SIG-M5 (cell line): ENCODE measurements around the gene EXOSC6.
"Not testable (repeated sequence)": the region's sequence is repeated elsewhere in the genome, so short reads cannot be mapped to it uniquely, and the experiment has no call there.

Experiments used
- DNase-seq: peaks from one replicate; lab custom pipeline; 2025; lab: John Stamatoyannopoulos, UW

EXOSC6 gene

DNA sequence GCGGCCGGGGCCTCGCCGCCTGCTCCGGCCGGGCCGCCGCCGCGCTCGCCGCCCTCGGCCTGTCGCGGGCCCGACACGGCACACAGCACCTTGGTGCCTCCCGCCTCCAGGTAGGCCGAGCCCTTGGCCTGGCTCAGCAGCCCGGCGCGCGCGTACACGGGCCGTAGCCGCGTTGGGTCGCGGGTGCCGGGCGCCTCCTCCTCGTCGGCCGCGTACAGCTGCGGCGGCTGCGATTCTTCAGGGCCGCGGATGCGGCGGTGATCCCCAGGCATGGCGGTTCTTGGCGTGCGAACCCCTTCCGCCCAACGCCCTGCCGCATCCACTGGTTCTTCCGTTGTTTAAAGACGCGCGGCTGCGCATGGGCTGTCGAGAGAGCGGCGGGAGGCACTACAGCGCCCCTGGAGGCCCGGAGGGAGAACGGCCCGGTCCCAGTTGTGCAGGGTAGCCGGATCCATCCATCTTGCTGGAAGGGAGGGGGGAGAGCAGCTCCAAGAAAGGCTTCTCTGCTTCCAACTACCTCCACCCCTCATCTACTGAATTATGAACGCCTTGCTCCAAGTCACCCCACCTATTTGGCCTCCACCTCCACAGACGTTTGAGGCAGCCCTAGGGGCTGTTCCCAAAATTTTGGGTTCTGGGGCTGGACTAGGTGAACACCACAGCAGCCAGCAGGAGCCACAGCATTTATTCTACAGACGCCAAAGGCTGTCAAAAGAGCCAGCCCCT is at the start of gene EXOSC6:
Gene EXOSC6, minus strand, starts transcription at position 312 of the 726 bp plus-strand sequence. Its CDS starts 40 bp downstream, at position 272.
- DNase-seq, result peak; percentile 77

DNA sequence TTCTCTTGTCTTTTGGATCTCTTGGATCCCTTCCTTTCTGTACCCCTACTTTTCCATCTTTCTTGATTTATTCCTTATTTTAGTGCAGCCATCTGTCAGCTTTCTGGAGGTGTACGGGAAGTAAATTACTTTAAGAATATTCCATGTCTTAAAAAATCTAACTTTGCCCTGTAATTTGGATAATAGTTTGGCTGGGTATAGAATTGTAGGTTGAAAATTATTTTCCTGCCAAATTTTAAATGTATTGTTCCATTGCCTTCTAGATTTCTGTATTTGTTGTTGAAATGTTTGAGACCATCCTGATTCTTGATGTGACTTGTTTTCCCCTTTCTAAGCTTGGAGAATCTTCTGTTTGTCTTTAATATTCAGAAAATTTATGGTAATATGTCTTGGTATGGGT is 49.4 kb upstream of the EXOSC6 start:
- no peak for DNase-seq

DNA sequence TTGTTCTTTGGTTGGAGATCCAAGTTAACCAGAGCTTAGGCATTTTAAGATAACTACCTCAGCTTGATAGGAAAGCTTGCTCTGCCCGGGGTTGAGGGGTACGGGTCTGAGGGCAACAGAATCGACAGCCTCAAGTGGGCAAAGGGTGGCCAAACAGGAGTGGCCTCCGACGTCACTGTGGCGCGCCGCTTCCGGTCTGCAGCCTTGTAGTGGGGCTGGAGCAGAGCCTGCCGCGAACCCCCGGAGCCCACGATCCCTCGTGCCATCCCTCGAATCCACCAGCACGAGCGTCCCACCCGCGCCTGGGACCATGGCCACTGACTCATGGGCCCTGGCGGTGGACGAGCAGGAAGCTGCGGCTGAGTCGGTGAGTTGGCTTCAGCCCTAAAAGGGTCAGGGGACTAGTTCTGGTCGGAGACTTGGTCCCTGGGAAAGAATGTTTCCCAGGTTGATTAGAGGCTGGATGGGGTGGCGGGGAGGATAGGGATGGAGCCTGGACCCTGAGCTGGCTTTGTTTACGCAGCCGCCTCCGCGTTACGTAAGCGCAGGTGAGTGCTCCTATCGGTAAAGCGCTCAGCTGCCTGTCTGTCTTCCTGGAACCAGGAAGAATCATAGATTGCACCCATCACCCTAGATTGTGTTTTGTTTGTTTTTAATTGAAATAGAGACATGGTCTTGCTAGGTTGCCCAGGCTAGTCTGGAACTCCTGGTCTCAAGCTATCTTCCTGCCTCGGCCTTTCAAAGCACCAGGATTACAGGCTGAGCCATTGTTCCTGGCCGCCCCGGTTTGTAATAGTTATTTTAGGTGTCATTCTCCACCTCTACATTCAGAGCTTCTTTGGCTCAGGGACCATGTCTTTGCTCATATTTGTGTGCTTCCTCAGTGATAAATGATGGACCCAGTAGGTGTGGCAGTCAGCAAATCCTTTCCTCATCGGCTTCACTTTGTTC is 47.5 kb upstream of the EXOSC6 start, which contains the start of gene DDX19B:
Gene DDX19B, plus strand, starts transcription at position 199 of the 951 bp plus-strand sequence. Its CDS starts 112 bp downstream, at position 311.
- DNase-seq, result no peak

DNA sequence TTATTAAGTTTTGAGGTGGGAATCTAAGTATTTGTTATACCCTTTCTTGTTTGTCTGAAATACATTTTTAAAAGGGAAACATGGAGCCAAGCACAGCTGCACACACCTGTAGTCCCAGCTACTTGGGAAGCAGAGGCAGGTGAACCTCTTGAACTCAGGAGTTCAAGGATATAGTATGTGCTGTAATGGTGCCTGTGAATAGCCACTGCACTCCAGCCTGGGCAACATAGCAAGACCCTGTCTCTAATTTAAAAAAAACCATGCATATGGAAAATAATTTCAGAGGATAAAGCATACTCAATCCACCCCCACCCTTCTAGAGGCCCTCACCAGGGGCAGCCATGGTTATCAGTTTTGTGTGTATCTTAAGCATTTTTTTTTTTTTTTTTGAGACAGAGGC is 43.9 kb upstream of the EXOSC6 start:
- no peak for DNase-seq

DNA sequence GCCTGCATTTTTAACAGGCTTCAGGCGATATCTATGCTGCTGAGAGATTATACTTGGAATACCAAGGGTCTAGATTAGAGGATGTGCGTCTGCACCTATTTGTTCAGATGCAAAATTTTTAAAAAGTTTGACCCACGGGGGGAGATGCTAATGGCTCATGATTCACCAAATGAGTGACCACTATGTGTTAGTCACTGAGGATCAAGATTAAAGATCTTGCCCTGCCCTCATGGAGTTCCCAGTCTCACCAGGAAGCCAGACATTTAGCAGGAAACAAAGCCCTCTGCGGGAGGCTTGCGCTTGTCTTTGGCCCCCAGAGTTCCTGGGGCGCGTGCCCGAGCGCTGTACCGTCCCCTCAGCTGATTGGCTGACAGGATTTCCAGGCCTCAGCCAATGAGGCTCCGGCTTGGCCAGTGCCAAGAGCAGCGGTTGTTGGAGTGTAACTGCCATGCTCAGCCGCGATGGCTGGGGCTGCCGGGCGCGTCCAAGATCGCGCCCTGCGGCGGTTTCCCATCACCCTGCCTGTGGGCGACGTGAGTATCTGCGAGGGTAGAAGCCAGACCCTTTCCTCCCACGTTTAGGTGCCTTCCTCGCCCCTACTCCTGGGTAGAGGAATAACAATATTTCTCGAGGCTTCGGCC is 42.8 kb upstream of the EXOSC6 start:
- no peak for DNase-seq

DNA sequence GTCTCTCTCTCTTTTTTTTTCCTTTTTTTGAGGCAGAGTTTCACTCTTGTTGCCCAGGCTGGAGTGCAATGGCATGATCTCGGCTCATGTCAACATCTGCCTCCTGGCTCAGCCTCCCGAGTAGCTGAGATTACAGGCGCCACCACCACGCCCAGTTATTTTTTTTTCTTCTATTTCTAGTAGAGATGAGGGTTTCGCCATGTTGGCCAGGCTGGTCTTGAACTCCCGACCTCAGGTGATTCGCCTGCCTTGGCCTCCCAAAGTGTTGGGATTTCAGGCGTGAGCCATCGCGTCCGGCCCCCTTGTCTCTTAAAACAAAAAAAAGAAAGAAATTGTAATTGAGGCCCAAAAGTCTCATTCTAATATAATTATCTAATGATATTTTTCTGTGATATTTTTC is 40.4 kb upstream of the EXOSC6 start:
- DNase-seq, result not testable (repeated sequence)

DNA sequence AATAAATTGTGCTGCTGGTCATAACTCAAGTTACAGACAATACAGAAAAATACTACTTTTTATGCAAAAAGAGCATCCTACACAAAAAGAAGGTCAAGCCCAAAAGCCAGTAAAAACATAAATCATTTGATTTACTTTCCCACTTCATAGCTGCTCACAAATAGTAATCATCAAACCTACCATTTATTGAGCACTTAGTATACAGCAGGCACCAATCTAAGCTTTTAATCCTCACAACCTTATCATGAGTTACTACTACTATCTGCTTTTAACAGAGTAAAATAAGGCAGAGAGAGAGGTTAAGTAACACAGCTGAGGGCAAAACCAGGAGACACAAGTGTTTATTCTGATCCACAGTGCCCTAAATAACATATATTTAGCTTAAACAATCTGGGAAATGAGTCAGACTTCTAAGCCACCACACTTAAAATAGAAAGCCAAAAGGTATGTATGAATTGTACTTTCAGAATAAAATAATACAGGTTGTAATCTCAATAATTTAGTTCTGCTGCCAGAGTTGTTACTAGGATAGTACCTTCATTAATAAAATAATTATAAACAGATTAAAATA is 39.3 kb upstream of the EXOSC6 start:
- DNase-seq, result no peak

DNA sequence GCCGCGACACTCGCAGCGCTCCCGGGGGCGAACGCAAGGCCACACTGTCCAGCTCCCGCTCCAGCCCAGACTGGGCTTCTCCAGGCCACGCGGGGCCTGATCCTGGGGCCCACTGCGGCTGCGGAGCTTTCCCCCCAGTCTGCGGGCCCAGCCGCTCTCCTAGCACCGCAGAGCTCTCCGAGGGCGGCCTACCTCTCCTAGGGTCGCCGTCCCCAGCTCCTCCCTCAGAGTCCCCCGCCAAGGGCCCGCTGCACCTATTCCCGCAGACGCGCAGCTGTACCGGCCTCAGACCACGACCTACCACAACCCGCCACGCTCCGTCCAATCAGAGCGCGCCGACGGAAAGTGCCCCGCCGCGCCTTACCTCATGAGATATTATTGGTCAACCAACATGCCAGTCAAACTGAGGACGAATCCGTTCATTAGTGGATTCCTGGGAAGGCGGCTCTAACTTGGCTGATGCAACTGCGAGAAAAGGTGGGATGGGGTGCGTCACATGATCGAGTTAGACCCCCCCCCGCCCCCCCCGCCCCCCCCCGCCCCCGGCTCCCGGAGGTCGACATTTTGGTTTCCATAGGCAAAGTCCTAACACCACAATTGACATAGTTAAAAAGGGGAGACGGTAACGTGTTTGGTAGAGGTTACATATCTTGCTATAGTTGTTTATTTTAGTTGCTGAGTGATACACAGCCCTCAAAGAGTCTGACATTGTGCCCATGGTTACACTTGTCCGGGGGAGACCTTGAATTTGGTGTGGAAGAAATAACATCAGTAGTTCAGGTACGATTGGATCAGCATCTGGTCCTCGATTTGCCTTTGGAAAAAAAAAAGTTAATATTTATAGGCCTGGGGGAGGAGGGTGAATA is 37.7 kb upstream of the EXOSC6 start, which contains the start of gene AARS1:
Gene AARS1, minus strand, starts transcription at position 278 of the 866 bp plus-strand sequence. CDS start 6,743 bp downstream, outside the sequence.
- DNase-seq, result peak; percentile 86

DNA sequence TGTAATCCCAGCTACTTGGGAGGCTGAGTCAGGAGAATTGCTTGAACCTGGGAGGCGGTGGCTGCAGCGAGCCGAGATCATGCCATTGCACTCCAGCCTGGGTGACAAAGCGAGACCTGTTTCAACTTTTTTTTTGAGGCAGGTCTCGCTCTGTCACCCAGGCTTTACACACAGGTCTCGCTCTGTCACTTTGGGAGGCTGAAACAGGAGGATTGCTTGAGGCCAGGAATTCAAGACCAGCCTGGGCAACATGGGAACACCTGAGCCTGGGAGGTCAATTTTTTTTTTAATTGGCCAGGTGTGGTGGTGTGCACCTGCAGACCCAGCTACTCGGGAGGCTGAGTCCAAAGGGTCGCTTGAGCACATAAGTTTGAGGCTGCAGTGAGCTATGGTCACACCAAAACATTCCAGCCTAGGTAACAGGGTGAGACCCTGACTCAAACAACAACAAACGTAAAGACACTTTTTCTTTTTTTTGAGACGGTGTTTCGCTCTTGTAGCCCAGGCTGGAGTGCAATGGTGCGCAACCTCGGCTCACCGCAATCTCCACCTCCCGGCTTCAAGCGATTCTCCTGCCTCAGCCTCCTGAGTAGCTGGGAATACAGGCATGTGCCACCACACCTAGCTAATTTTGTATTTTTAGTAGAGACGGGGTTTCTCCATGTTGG is 35.7 kb upstream of the EXOSC6 start:
- DNase-seq, result not testable (repeated sequence)

DNA sequence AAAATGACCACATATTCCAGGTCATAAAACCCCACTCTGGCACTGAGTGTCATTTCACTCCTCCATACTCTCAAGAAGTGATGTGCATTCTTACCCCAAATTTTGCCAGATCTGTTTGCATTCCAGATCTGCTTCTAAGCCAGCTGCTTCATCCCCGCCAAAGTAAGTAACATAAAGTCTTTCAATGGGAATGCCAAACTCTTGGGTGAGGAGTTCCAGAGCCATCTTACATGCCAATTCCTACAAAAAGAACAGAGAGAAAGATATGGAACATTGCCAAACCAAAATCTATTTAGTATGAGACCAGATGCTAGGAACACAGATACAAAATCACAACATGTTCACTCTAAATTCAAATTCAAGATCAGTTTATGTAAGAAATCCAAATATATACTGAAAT is 24.7 kb upstream of the EXOSC6 start:
- DNase-seq, result no peak

DNA sequence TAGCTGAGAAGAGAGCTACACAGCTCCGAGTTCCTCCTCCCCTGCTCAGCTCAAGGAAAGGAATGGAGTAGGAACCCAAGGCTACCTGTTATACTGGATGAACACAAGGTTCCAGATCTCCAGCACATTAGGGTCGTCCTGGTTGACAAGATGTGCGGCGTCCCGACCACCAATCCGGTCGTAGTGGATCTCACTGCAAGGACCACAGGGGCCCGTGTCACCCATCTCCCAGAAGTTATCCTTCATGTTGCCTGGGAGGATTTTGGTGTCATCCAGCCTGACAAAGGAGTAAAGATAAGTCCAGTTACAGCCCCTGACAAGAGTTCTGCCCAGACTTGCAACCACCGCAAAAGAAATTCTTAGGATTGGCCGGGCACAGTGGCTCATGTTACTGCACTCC is 20.0 kb upstream of the EXOSC6 start:
- no peak for DNase-seq

DNA sequence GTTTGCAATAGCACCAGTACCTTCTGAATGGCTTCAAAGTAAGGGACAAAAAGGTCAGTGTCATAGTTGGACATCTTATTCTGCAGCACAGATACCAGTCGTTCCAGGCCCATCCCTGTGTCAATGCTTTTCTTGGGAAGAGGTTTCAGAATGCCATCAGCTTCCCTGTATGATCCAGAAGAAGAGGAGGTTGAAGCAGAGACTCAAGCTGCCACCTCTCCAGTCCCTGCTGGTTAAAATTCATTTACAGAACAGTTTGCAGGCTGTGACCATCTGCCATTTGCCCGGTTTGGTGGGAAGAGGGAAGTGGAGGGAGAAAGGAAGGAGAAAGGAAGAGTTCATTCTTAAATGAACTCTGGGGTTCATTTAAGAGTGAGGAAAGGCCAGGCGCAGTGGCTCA is 18.4 kb upstream of the EXOSC6 start:
- no peak for DNase-seq

DNA sequence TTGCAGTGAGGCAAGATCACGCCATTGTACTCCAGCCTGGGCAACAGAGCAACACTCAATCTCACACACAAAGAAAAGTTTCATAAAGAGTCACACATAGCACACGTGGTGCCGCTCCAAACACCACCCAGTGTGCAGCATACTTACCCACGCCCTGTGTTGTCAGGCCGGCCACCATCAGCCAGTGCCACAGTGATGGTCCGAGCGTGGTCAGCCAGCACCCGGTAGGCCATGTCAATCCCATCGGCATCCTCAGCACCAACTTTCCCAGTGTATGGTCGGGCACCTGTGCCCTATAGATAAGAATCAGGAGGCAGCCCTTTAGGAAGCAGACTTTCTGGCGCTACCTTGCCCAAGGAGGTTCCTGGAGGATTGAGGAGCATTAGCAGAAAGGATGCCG is 17.7 kb upstream of the EXOSC6 start:
- no peak for DNase-seq

DNA sequence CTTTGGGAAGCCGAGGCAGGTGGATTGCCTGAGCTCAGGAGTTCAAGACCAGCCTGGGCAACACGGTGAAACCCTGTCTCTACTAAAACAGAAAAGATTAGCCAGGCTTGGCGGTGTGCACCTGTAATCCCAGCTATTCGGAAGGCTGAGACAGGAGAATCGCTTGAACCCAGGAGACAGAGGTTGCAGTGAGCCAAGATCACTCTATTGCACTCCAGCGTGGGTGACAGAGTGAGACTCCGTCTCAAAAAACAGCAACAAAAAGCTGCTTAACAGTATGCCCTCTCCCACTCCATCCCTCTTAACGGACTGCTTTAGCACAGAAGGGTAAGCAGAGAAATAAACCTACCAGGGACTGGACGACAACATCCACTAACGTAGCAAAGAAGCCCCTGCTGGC is 16.2 kb upstream of the EXOSC6 start:
- DNase-seq, result not testable (repeated sequence)

DNA sequence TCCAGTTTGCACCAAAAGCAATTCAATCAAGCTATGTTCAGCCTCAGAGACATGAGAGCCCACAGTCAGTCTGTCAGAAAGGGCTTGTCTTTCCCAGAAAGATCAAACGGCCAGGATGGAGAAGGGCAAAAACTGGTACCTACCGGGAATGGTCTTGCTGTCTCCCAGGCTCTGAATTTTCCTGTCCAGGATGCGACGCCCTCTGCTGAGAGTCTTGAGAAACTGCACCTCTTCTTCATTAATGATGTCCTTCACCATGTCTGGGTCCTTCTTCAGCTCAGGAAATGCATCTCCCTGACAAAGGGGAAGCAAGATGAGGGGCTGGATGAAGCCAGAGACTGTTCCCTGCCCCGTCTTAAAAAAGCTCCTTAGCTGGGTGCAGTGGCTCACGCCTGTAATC is 15.8 kb upstream of the EXOSC6 start:
- DNase-seq, result no peak

DNA sequence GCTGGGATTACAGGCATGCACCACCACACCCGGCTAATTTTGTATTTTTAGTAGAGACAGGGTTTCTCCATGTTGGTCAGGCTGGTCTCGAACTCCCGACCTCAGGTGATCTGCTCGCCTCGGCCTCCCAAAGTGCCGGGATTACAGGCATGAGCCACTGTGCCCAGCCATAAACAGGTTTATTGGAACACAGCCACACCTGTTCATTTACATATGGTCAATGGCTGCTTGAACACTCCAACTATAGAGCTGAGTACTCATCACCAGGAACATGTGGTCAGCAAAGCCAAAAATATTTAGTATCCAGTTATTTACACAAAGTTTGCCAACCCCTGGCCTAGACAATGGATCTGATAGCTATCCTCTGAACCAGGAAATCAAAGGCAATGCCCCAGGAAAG is 8.2 kb upstream of the EXOSC6 start:
- not testable (repeated sequence) for DNase-seq

DNA sequence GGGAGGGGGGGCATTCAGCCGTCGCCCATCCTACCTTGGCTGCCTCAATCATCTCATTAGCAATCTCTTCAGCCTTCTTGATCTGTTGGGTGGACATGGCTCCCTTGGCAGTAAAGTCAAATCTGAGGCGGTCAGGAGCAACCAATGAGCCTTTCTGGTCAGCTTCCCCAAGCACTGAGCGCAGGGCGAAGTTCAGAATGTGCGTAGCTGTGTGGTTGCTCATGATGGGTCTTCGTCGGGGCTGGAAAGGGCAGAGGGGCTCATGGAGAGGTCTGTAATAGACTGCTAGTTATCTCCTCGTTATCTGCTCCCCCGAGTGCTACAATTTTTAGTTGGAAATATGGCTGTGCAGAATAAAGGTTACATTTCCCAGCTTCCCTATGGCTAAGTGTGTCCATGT is 7.2 kb upstream of the EXOSC6 start:
- DNase-seq, result no peak

DNA sequence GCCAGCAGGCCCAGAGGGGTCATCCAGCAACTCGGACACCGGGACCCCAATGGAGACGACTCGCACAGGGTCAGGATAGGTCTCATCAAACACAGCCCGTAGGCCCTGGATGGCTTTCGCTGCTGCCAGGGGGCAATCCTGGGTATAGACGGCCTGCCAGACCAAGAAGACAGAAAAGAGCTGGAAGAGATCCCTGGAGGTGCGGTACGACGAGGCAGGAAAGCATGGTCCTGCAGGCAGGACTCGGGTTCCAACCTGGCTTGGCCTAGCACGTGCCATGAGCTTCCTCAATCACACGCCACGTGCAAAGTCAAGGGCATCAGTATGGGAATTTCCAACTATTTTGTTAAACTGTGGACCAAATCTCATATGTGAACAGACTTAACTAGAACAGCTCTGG is 6.3 kb upstream of the EXOSC6 start:
- no peak for DNase-seq

DNA sequence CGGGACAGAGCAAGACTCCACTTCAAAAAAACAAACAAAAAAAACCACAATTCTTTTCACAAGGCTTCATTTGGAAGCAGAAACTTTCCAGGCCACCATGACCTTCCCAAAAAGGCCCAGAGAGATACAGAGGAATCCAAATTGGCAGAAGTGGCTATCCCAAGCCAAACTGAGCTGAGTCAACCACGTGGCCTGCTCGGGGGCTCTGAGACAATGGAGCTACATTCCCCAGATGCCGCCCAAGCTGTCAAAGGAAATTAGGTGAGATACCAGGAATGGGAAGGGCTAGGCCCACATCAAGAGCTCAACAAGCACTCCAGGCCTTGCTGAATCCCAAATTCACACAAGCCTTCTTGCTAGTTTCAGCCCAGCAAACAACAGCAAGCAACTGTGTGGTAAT is 5.7 kb upstream of the EXOSC6 start:
- no peak for DNase-seq

DNA sequence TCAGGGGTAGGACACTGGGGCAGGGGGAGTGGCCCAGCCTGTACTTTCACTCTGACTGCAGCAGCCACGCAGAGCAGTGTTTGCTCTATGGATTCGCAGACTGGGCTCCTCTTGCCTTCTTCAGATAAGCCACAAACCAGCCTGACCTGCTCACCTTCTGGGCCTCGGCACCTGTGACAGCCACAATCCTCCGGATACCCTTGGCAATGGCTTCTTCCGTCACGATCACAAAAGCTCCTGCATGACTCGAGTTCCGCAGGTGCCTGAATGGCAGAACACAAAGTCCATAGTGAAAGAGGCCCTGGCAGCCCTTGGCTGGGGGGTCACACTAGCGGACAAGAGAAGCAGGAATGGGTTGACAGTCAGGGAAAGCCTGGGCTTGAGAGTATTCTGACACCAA is 3.8 kb upstream of the EXOSC6 start:
- no peak for DNase-seq

DNA sequence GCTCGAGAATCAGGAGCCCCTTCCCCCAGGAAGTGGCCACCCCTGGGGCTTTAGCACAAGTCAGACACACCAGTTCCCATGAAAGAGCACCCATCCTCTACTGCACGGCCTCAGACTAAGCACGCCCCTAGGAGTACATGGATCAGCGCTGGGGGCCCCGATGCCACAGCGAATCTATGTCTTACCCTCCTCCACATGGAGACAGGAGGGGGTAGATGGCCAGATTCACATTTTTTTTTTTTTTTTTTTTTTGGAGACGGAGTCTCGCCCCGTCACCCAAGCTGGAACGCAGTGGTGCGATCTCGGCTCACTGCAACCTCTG is 3.2 kb upstream of the EXOSC6 start:
- DNase-seq, result no peak
